Retinal pigment epithelial cell (primary cell): ENCODE data around the gene MANF.

Experiments
- DNase-seq: peaks from one replicate; pipeline ENCODE4 v3.0.0-alpha.2; 2010; ENCODE audit warnings: low read depth
- H3K4me3 ChIP-seq: 2 replicates; pipeline ENCODE4 v1.5.1; 2011; ENCODE audit warnings: mild to moderate bottlenecking, low read length, control low read depth, moderate library complexity
- CTCF ChIP-seq: conservative IDR thresholded peaks from 2 replicates; pipeline ENCODE4 v1.5.1; 2011; ENCODE audit warnings: low read depth, low read length, control low read depth, inconsistent platforms

The MANF gene

GRCh38 chr3:51393564-51393963, 8.5 kb downstream of the MANF start:
- no peak for DNase-seq
- no peak for TF ChIP-seq CTCF
- H3K4me3 ChIP-seq, result no peak overlapping the region

GRCh38 chr3:51394541-51394940, 9.4 kb downstream of the MANF start:
- H3K4me3 ChIP-seq, result no peak overlapping the region
- no peak for TF ChIP-seq CTCF
- DNase-seq, result no peak

- H3K4me3 ChIP-seq, result no peak overlapping the region
- TF ChIP-seq CTCF, result no peak
- no peak for DNase-seq
Measured at GRCh38 chr3:51395493-51396213, 10.6 kb downstream of the MANF start.

GRCh38 chr3:51396401-51396800, 11.3 kb downstream of the MANF start:
- no peak overlapping the region for H3K4me3 ChIP-seq
- no peak for TF ChIP-seq CTCF
- no peak for DNase-seq

- no peak for DNase-seq
- TF ChIP-seq CTCF, result no peak
- no peak overlapping the region for H3K4me3 ChIP-seq
Measured at GRCh38 chr3:51397392-51397791, 12.3 kb downstream of the MANF start.

- TF ChIP-seq CTCF, result no peak
- DNase-seq, result no peak
- H3K4me3 ChIP-seq, result no peak overlapping the region
Measured at GRCh38 chr3:51398595-51399310, 13.7 kb downstream of the MANF start.

GRCh38 chr3:51400166-51400565, 15.1 kb downstream of the MANF start:
- no peak for DNase-seq
- no peak overlapping the region for H3K4me3 ChIP-seq
- TF ChIP-seq CTCF, result no peak
